ACC112 (cell line): ENCODE data around the gene DNMT3B.
"Not testable (repeated sequence)": the region's sequence is repeated elsewhere in the genome, so short reads cannot be mapped to it uniquely, and the experiment has no call there.

Experiments used
- H2AFZ ChIP-seq: fragments of 200-600 bp; sonication (generic); one replicate; pipeline ENCODE4 v1.6.0; 2017; ENCODE audit warnings: antibody characterized with exemption, low read length; ENCODE audit not compliant: unreplicated experiment
- H3K27ac ChIP-seq: fragments of 200-600 bp; sonication (generic); 2 replicates; pipeline ENCODE4 v1.5.1; 2014; ENCODE audit warnings: low read depth, mild to moderate bottlenecking, antibody characterized with exemption, low read length, moderate library complexity
- H3K27me3 ChIP-seq: fragments of 200-600 bp; sonication (generic); 2 replicates; pipeline ENCODE4 v1.6.1; 2014; ENCODE audit warnings: mild to moderate bottlenecking, antibody characterized with exemption, low read length, moderate library complexity, mixed read lengths; ENCODE audit not compliant: insufficient read depth
- H3K36me3 ChIP-seq: fragments of 200-600 bp; sonication (generic); 2 replicates; pipeline ENCODE4 v1.6.1; 2016; ENCODE audit warnings: mild to moderate bottlenecking, antibody characterized with exemption, low read length, moderate library complexity, mixed read lengths; ENCODE audit not compliant: insufficient read depth
- H3K4me1 ChIP-seq: fragments of 200-600 bp; sonication (generic); one replicate; pipeline ENCODE4 v1.6.1; 2016; ENCODE audit warnings: low read length, mixed read lengths; ENCODE audit not compliant: insufficient read depth, unreplicated experiment, control insufficient read depth
- H3K4me3 ChIP-seq: fragments of 200-600 bp; sonication (generic); 2 replicates; pipeline ENCODE4 v1.5.1; 2014; ENCODE audit warnings: mild to moderate bottlenecking, low read depth, low read length
- H3K79me2 ChIP-seq: fragments of 200-600 bp; sonication (generic); one replicate; pipeline ENCODE4 v1.6.0; 2016; ENCODE audit warnings: low read length; ENCODE audit not compliant: control insufficient read depth, unreplicated experiment, insufficient read depth

DNMT3B gene

DNA sequence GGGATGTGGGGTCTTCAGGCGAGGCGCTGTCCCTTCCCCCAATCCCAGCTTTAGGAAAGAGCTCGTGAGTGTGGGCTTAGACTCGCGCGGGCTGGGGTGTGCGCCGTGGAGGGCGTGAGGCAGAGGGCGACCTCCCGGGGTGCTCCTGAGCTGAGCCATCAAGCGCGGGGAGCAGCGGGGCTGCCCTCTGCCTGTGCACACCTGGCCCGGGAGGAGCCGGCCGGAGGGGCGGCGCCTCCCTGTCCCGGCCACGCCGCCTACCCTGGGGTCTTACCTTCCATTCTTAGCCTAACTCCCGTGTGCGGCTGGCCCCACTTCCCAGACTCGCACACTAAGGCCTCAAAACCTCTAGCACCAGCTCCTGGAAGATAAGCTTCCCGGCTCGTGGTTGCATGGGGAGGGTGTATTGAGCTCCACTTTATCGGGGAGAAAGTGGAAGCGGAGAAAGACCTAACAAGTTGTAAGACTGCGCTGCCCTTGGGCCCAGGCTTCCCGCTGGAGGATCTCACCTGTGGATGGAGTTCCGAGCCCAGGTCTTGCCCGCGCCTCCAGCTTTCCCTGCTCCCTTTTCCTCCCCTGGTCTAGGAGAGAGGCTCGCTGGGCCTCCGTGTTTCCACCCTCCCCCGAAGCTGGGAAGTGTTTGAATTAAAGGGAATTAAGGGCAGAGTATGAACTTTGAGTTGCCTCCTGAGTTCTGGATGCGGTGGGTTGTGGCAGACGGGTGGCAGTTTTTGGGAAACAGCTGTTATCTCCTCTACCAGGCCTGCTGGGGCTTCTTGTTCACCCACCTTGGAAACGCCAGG is 1.2 kb downstream of the DNMT3B start:
- Histone ChIP-seq H3K4me3 (peak overlapping the region; percentile 82), H3K27ac (no peak overlapping the region)

DNA sequence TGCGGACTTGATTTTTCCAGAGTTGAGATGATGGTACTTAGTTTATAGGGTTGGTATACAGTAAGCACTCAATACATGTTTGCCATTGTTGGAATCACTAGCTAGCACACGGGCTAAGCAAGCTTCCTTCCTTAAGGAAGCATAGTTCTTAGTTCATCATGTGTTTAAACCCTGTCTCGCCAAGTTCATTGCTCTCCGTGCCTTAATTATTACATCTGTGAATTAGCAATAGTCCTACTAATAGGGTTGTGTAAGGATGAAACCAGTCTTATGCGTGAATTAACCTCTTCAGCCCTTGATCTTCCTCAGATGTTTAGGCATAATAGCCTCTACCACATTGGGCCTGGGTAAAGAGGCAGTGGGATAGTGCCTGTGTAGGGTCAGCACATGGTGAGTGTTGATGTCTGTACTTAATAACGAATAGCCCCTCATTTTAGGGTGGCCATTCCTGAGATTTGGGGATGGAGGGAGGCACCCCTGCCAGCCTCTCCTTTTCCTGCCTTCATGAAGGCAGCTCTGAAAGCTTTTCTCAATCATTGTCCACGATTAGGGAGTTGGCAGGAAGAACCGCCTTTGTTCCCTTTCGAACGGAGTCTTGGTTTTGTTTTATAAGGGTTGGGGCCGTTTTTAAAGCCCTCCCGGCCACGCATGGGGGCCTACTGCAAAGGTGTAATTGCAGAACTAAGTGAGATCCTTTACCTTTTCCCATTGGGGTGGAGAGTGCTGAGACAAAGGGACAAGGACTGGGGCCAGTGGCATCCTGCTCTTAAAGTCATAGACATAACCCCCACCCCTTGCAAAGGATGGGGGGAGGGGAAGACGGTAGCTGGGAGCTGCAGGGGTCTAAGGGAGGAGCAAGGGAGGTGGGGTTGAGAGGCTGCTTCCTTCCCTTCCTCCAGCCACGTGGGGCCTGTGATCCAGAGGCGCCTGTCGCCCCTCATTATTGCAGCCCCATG is 2.1 kb downstream of the DNMT3B start:
- Histone ChIP-seq H2AFZ (no peak overlapping the region), H3K4me1 (peaks cover 5% of the 10 kb centered on the region), H3K27me3 (no peaks in the 10 kb centered on the region), H3K36me3 (no peaks in the 10 kb centered on the region), H3K27ac (no peak overlapping the region), H3K4me3 (0 out of 2 replicates have a peak overlapping the region, but pooled peaks have one; percentile 82), H3K79me2 (peaks cover 8% of the 10 kb centered on the region)

More for the DNA sequence above, 1.2 kb downstream of the DNMT3B start:
- no peaks in the 10 kb centered on the region for H3K36me3 ChIP-seq
- H3K79me2 ChIP-seq, result peaks cover 8% of the 10 kb centered on the region
- H3K27me3 ChIP-seq, result no peaks in the 10 kb centered on the region
- peak overlapping the region; percentile 27 for H2AFZ ChIP-seq
- H3K4me1 ChIP-seq, result peaks cover 5% of the 10 kb centered on the region

DNA sequence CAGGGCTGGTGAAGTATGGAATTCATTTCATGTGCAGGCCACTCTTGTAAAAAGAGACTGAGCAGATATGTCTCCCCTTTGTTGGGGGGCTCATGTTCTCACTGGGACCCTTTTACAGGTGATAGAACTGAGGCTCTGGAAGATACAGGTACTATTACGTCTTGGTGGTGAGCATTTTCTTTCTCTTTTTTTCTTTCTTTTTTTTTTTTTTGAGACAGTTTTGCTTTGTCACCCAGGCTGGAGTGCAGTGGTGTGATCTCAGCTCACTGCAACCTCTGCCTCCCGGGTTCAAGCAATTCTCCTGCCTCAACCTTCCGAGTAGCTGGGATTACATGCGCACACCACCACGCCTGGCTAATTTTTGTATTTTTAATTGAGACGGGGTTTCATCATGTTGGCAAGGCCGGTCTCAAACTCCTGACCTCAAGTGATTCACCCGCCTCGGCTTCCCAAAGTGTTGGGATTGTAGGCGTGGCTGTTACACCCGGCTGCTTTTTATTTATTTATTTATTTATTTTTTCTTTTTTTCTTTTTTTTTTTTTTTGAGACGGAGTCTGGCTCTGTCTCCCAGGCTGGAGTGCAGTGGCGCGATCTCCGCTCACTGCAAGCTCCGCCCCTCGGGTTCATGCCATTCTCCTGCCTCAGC is 3.2 kb downstream of the DNMT3B start:
- not testable (repeated sequence) for H2AFZ ChIP-seq, H3K27ac ChIP-seq, H3K4me3 ChIP-seq, H3K36me3 ChIP-seq, H3K27me3 ChIP-seq, H3K4me1 ChIP-seq, H3K79me2 ChIP-seq

DNA sequence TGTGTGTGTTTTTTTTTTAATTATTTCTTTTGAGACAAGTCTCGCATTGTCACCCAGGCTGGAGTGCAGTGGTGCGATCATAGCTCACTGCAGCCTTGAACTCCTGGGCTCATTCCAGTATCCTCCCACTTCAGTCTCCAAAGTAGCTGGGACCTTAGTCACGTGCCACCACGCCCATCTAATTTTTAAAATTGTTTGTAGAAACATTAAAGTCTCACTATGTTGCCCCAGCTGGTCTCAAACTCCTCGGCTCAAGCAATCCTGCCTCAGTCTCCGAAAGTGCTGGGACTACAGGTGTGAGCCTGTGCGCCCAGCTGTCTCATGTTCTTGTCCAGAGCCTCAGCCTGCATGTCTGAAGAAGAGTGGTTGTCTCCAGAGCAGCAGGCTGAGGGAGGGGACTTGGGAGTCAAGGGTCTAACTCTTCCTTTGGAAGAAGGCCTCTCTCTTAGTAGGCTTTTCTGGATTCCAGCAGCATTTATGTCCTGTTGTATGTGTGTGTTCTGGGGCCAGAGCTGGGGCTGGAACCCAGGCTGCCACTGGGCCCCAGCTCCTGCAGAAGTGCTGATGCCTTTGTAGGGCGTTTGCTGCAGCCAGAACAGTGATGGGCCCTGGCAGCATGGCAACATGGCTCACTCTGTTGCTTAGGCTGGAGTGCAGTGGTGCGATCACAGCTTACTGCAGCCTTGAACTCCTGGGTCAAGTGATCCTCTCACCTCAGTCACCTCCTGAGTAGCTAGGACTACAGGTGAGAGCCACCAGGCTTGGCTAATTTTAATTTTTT is 5.4 kb downstream of the DNMT3B start:
- Histone ChIP-seq H3K27ac (no peak overlapping the region), H3K4me3 (no peak overlapping the region), H3K4me1 (peaks cover 5% of the 10 kb centered on the region)

DNA sequence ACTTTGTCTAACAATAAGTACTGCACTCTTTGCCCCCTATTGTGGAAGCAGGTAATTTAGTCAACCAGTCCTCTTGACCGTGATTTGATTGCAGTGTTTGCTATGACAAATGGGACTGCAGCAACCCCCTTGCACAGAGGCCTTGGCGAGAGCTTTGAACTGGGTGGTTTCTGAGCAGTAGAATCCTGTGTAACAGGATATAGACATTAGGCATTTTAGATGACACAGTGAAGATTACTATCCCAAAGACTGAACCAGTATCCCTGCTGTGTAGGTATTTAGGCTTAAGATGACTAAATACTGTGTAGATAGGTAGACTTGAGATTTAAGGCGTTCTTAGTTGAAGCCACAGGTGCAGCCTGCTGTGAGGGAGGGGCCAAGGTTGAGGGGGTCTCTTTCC is 9.9 kb downstream of the DNMT3B start:
- H3K4me3 ChIP-seq, result no peak overlapping the region
- no peaks in the 10 kb centered on the region for H3K79me2 ChIP-seq
- no peak overlapping the region for H3K27ac ChIP-seq
- no peak overlapping the region for H2AFZ ChIP-seq
- H3K27me3 ChIP-seq, result no peaks in the 10 kb centered on the region
- no peaks in the 10 kb centered on the region for H3K36me3 ChIP-seq
- H3K4me1 ChIP-seq, result no peaks in the 10 kb centered on the region

More for the DNA sequence above, 5.4 kb downstream of the DNMT3B start:
- Histone ChIP-seq H3K36me3 (no peaks in the 10 kb centered on the region), H2AFZ (no peak overlapping the region), H3K27me3 (no peaks in the 10 kb centered on the region), H3K79me2 (peaks cover 8% of the 10 kb centered on the region)

DNA sequence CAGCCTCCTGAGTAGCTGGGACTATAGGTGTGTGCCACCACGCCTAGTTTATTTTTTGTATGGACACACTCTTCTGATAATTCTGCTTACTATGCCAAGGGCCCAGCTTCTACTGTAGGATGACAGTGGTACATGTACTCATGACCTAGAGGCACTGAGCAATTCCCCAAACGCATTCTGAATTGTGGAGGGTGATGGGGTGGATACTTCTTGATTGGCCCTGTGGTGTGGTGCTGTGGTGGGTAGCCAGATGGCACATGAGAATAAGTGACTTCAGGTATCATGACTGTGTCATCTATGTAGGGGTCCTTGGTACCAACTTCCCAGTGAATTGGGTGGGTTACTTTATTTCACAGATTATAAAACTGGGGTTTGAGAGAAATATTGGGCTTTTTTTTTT is 11.0 kb downstream of the DNMT3B start:
- Histone ChIP-seq H3K27me3 (no peaks in the 10 kb centered on the region), H3K27ac (no peak overlapping the region), H3K79me2 (no peaks in the 10 kb centered on the region), H3K4me3 (no peak overlapping the region), H3K36me3 (no peaks in the 10 kb centered on the region), H3K4me1 (no peaks in the 10 kb centered on the region), H2AFZ (no peak overlapping the region)

DNA sequence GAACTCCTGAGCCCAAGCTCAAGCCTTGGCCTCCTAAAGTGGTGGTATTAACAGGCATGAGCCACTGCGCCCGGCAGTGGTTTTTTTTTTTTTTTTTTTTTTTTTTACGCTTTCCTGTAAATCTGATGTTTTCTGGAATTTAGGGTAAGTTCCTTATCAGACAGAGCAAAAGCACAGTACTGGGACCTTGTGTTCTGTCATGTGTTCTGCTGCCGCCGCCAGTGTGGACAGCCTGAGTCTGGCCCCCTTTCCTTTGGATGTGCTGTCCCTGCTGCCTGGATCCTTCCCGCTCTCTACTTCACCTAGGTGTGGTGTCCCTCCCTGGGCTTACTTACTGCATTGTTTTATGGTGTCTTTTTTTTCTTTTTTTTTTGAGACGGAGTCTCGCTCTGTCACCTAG is 11.7 kb downstream of the DNMT3B start:
- Histone ChIP-seq H2AFZ (no peak overlapping the region), H3K27me3 (no peaks in the 10 kb centered on the region), H3K36me3 (no peaks in the 10 kb centered on the region), H3K79me2 (no peaks in the 10 kb centered on the region), H3K4me1 (no peaks in the 10 kb centered on the region), H3K4me3 (no peak overlapping the region), H3K27ac (no peak overlapping the region)

DNA sequence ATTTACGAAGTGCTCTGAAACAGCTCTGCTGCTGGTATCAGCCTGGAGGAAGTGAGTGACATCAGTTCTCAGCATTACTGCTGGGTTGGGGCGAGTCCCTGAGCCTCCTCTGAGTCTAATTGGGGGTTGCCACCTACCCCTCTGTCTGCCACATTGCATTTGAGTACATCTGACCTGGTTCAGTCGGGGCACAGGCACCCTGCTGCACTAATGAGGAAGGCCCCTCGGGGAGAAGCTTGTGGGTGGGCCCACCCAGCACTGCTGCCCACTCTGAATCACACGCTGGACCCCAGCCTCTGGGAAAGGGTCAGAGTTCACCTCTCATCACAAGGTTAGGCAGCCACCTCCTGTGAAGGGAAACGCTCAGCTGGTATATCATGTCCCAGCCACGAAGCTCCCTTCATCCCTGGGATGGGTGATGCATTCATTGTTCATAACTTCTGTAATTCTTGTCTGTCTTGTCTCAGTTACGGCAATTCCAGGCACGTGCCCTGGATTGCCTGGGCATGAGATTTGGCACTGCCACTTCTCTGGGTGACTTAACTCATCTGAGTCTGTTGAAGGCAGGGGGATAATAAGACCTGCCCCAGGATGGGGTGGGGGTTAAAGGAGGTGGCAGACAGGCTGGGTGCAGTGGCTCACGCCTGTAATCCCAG is 13.3 kb downstream of the DNMT3B start:
- Histone ChIP-seq H3K4me3 (no peak overlapping the region), H3K27me3 (no peaks in the 10 kb centered on the region), H3K79me2 (no peaks in the 10 kb centered on the region), H3K36me3 (no peaks in the 10 kb centered on the region), H2AFZ (no peak overlapping the region), H3K4me1 (no peaks in the 10 kb centered on the region), H3K27ac (no peak overlapping the region)

DNA sequence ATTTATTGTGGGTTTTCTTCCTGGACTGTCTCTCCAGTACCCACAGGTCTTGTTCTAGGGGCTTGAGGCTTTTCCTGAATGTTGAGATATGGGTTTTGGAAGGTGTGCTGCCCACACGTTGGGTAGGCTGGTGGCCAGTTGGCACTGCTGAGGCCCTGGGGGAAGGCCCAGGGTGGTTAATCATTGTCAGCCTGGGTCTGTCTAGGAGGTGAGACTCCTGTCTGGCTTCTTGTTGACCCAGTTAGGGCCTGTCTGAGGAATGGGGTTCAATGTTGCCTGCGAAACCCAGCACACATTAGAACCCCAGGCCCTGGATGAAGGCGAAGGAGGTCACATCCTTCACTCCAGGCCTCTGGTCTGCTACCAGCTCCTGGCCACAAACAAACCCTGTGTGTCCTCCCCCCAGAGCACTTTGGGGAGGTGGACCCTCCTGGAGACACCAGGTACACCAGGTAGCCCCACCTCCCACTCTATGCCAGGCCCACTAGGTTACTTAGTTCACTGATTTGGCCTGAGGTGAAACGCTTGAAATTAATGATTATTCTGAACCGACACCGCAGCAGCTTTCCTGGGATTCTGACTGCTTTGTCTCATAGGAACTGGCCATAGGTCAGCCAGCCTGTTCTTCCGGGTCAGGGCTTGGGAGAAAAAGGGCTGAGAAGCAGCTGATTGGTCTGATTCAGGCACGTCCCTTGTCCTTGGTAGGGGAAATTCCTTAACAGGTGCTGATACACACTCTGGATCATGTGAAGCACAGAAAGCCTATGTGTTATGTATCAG is 15.2 kb downstream of the DNMT3B start:
- no peak overlapping the region for H3K4me3 ChIP-seq
- no peaks in the 10 kb centered on the region for H3K36me3 ChIP-seq
- H2AFZ ChIP-seq, result no peak overlapping the region
- H3K27me3 ChIP-seq, result no peaks in the 10 kb centered on the region
- H3K79me2 ChIP-seq, result no peaks in the 10 kb centered on the region
- no peak overlapping the region for H3K27ac ChIP-seq
- no peaks in the 10 kb centered on the region for H3K4me1 ChIP-seq
